ENCODE measurements around the gene MFSD11.

GRCh38 chr17:76732734-76733617 lies 4.9 kb upstream of the MFSD11 start:
- TF ChIP-seq CTCF (IDR thresholded peaks at IDR 0.05) (no peak), POLR2AphosphoS5 (IDR thresholded peaks at IDR 0.05) (no peak), POLR2A (IDR thresholded peaks at IDR 0.05) (no peak)
